Measurements from ENCODE around the gene CCDC12.
"Not testable (repeated sequence)": the region's sequence is repeated elsewhere in the genome, so short reads cannot be mapped to it uniquely, and the experiment has no call there.

CCDC12 gene

DNA sequence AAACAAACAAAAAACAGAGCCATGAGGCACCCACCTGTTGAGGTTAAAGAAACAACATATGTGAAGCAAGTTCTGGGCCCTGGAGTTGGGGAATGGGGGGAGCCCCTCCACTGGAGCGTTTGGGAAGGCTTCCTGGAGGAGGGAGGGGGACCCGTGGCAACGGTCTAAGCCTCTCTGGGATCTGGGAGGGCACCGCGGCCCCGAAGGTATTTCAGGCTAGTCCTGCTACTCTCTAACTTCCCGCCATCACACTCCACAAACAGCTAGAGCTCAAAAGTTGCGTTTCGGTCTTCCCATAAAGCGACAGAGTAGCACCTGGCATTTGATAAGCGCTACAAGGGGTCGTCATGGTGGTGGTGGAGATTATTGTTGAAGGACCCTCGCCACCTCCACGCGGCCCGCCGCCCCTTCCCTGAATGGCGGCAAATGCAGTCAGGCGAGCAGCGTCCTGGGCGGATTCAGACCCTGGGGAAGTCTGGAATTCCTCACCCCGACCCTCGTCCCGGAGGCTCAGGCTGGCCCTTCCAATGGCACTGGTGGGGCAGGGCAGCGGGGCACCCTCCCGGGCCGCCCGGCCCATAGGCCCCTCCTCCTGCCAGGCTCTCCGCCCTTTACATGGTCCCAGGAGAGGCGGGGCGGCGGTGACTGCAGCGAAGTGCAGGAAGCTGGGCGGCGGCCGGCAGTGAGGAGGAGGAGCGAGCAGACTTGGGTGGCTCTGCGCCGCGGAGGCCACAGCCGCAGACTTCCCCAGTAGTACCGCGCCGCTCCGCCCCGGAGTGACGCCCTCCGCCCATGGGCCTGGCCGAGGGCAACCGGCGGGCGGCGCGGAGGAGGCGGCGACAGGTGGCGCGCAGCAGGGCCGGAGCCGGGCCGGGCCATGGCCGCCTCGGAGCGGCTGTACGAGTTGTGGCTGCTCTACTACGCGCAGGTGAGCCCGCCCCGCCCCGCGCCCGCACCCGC lies 2.7 kb upstream of the CCDC12 start, which contains the start of gene NBEAL2:
NBEAL2 (plus strand) TSS at position 682 of the 960 bp plus-strand sequence; CDS start at position 878, 196 bp downstream.
- peak; percentile 98 for DNase-seq (ENCODE audit: low spot score)

DNA sequence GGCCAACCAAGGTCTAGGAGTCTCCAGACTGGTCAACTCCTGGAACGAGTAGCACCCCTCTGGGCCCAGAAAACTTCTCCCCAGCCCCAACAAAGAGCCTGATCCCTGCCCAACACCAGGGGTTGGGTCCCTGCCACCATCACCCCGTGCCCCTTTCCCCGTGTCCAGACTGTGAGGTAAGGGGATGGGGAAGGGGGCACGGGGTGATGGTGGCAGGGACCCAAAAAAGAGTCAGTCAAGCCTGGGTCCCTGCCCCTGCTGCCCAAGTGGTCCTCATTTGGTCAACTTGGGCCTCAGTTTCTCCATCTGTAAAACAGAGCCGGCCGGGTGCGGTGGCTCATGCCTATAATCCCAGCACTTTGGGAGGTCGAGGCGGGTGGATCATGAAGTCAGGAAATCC lies 1.8 kb upstream of the CCDC12 start:
- no peak for DNase-seq (ENCODE audit: low spot score)

DNA sequence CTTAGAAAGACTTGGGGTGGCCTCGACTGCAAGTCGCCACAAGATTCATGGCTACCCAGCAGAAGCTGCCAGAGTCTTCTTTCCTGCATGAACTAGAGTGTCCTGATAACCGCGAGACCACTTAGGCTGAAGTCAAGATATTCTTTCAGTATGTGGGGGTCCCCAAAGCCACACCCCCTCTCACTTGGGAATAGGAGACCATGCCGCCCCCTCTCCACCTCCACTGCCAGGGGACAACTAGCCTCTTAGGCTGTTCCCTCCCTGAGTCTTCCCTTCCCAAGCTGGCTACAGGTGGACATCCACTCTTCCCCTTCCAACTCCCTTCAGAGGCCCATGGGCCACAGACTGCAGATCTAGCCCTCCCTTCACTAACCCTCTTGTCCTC lies 1.3 kb upstream of the CCDC12 start:
- no peak for DNase-seq (ENCODE audit: low spot score)

DNA sequence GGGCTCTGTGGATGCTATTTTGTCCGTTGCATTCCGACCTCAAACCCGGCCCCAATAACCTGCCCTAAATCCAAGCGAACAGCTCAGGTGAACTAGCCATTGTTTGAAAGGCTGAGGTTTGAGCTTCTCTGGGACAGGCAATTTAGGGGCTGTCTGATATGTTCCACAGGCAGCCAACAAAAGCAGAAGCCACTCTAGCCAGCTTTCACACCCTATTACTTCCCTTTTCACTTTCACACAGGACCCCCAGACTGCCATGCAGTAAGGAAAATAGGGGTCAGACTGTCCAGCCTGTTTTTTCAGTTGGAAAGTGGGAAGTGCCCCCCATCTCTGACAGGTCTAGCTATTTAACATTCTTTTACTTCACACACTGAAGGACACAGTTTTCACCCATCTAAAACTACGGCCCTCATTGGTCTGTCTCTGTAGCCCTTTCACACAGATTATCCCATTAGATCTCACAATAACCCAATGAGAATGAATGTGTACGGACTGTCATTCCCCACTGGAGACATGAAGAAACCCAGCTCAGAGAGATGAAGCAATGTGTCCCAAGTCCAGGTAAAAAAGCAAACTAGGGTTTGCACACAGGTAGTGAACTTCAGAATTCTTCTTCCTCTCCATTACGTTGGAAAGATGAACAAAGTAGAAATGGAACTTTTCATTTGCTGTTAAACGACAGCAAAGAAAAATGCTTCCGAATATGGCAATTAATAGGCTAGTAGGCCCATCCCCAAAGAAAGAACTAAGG lies 1.9 kb downstream of the CCDC12 start:
- no peak for DNase-seq (ENCODE audit: low spot score)

DNA sequence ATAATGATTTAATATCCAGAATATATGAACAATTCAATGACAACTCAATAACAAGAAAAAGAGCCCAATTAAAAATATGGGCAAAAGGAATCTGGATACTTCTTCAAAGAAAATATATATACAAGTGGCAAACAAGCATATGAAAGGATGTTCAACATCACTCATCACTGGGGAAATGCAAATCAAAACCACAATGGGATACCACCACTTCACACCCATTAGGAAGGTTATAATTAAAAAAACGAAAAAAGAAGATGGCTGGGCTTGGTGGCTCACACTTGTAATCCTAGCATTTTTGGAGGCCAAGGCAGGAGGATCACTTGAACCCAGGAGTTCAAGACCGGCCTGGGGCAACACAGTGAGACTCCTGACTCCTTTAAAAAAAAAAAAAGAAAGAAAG lies 4.1 kb downstream of the CCDC12 start:
- DNase-seq (ENCODE audit: low spot score) = no peak

GRCh38 chr3:46971742-46972141 lies 4.8 kb downstream of the CCDC12 start:
- no peak for DNase-seq (ENCODE audit: low spot score)

DNA sequence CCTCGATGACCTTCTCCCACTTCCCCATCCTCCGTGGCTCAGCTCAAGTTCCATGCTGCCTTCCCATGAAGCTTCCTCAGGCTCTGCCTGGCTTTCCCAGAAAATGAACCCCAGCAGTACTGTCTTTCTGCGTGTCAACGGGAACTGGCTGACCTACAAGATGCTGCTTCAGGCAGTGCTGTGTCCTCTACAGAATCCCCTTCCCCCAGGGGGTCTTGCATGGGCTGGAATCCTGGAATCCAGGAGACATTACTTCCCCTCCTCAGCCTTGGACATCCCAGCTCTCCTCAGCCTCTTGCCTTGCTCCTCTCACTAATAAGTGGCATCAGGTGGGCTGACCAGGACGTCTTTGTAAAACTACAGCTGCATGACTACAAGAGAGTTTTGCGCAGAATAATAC lies 5.4 kb downstream of the CCDC12 start:
- no peak for DNase-seq (ENCODE audit: low spot score)

DNA sequence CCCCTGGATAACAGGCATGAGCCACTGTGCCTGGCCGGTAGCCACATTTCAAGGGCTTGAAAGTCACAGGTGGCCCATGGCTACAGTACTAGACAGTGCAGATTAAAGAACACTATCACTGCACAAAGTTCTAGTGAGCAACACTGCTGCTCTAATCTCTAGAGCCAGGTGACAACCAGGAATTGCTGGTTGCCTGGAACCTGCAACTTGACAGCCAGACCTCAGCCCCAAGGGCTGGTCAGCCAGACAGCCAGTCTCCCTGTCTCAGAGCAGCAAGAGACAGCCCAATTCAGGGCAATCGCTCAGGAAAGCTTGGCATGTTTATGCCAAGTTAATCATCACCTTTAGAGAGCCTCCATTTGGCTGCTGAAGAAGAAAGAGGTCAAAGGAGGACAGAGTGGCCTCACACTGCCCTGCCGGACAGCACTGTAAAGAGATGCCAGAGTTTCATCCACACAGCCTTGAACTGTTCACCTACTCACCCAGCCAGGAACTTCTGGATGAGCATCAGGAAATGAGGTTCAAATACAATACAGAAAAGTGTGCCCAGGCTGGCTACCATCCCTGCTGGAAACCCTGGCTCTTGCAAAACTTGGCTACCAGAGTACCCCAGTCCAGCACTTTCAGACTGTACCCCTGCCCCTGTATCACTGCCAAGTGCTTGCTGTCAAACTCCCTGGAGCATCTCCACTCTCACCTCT lies 6.0 kb downstream of the CCDC12 start:
- DNase-seq (ENCODE audit: low spot score) = peak; percentile 52

DNA sequence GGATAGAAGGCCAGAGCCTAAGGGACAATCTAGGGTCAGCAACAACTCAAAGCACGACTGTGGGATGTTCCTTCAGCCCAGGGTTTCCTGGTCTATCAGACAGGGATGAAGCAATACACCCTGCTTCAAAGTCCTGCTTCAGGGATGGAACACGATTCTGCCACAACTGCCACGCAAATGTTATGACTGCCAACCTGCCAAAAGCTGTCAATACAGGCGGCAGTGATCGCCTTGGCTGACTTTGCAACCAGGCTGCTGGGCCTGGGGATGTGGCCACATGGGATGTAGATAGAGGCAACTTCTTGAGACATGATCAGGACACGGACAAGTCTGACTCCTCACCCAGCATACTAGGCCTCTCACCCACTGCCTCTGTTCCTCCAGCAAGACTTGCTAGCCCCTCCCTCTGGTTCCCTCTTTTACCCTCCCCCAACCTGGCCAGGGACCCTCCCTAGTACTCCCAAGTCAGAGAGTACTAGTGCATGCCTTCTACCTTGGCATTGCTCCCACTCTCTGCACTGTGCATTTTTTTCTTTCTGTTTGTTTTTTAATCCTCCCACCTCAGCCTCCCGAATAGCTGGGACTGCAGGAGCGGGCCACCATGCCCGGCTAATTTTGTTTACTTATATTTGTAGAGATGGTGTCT lies 7.6 kb downstream of the CCDC12 start:
- no peak for DNase-seq (ENCODE audit: low spot score)

GRCh38 chr3:46966811-46967210 lies 9.7 kb downstream of the CCDC12 start:
- DNase-seq (ENCODE audit: low spot score) = no peak

- no peak for DNase-seq (ENCODE audit: low spot score)
Measured at GRCh38 chr3:46965151-46965550, 11.4 kb downstream of the CCDC12 start.

- not testable (repeated sequence) for DNase-seq (ENCODE audit: low spot score)
Measured at GRCh38 chr3:46964038-46964590, 12.4 kb downstream of the CCDC12 start.

DNA sequence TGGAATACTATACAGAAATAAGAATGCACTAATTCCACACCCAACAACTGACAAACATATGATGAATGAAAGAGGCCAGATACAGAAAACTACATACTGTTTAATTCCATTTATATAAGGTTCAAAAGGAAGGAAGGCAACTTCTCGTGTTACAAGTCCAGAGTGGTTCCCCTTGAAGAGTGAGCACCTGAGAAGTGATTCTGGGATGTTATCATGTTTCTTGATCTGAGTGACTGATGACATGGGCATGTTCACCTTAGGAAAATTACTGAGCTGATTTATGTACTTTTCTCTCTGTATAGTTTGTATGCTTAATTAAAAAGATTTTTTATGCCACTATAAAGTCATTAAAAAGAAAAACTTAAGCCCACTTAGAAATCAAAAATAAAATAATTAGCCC lies 13.6 kb downstream of the CCDC12 start:
- DNase-seq (ENCODE audit: low spot score) = no peak

GRCh38 chr3:46962427-46962826 lies 14.1 kb downstream of the CCDC12 start:
- DNase-seq (ENCODE audit: low spot score) = no peak

DNA sequence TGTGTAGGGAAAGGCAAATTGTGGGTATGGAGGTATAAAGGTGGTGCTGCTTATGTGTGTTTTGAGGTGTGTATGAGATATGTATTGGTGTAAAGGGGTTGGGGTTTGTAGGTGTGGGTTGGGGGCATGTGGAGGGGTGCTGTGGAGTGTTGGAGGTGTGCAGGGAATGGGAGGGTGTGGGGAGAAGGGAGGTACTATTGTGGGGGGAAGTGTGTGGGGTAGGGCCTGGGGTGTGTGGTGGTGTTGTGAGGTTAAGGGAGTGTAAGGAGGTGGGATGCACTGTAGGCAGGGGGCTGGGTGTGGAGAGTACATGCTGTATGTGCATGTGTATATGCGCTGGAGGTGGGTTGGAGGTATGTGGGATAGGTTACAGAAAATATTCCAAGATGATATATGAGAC lies 15.7 kb downstream of the CCDC12 start:
- DNase-seq (ENCODE audit: low spot score) = no peak

DNA sequence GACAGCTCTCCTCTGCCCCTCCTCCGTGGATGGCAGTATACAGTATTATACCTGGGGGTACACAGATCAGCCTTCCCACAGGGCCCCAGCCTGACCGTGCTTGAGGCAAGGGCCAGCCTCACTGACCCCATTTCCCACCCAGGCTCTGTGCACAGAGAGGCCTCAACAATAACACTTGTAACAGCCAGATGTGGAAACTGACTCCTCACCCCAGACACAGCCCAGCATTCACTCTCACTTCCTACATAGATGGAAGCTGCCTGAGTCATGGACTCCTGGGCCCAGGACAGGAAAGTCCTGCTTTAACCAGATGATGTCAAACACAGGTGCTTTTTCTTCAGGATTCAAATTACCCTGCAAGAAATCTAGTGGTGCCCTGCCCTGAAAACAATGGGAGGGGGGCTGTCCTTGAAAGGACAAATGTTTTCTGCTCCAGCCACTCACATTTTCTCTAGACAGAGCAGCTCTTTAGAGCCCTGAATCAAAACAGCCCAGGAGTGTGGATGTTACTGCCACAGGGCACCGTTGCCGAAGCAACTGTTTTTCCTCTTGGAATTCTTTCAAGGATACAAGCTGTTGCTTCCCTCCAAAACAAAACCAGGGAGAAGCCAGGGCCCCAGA lies 16.4 kb downstream of the CCDC12 start:
- no peak for DNase-seq (ENCODE audit: low spot score)

DNA sequence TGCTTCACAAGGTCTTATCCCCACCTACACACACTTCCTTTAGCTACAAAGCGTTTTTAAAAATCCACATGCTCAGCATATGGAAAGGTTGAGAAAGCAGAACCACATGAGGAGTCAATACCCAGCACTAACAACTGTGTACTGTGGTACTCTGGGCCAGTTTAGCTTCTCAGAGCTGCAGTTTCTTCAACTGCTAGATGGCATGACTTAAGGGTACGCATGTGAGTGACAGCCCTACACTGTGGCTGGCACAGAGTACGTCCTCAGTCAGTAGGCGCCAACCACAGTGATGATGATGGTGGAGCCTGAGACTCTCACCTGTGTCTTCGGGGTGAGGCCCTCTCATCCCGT lies 17.4 kb downstream of the CCDC12 start:
- no peak for DNase-seq (ENCODE audit: low spot score)

DNA sequence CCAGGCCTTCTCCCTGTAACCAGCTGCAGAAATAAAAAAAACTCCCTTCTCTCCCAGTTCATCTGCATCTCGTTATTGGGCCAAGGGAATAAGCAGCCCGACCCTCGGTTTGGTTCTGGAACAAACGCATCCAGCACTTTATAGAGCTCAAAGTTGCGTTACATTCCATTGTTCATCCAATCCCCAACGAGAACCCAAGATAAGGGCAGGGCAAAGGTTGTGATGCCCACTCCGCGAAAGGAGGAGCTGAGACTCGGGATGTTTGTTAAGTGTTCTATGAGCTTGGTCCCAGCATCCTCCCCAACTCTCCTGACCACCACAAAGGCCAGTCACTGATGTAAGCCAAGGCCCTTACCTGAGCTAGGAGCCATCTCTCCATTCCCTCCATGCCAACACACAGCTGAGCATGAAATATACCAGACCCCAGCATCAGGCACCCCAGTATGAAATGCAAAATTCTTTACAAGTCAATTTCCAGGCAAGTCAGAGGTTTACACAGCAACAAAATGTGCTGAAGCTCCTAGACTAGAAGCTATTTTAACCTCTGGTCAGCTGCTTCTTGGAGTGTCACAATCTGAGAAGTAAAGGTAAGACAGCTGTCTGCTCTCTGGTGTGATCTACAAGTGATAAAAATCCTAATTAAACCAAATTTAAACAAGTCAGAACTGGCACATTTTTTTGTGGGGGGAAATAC lies 17.9 kb downstream of the CCDC12 start:
- no peak for DNase-seq (ENCODE audit: low spot score)

DNA sequence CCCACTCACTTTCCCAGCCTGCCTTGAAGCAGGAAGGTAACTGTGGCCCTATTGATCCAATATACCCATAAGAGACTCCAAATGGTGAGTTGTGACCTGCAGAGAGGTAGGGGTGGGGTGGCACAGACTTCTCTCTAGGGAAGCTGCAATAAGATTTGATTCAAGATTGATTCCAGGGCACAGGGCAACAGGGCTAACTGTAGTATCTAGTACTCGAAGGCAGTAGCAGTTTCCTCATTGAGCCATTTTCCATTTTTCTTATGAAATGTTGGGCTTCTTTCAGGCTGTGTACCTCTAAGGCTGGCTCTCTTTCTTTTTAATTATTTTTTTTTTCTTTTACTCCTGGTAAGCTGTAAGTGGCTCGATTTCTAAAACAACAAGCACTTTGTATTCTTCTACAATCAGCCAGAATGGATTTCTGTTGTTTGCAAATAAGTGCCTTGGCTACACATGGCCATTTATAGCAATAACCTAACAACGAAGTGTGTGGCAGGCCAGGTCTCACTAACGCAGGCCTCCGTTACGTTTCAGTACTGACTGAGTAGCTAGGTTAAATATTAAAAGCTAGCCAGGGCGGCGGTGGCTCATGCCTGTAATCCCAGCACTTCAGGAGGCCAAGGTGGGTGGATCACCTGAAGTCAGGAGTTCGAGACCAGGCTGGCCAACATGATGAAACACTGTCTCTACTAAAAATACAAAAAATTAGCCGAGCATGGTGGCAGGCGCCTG lies 19.3 kb downstream of the CCDC12 start:
- DNase-seq (ENCODE audit: low spot score) = no peak

DNA sequence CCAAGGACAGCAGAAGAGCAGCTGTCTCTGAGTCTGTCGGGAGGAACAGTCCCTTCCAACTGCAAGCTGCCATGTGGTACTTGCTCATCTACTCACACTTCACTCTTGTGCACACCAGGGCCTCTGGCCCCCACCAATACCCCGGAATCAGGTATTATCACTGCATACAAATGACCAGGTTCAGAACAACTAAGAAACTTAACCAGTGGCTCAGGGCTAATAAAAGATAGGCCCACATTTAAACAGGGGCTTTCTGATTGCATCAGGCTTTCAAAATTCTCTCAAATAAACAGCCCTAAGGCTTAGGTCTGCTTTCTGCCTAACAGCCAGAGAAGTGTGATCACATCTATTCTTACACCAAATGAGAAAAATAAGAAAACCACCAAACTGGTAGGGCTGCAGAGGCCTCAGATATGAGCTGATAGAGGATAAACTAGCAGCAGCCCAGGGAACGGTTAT lies 20.7 kb downstream of the CCDC12 start:
- no peak for DNase-seq (ENCODE audit: low spot score)
